Measurements from ENCODE around the gene ARHGAP8. TPM values are rescaled to one million over a fixed set of nuclear protein-coding genes. Genes with fewer than 3 reads are reported as not detected.

ARHGAP8 gene
- total and polyA plus RNA-seq, 2 donors (not counting 3 experiments of a cell fraction or from before 2014, with no cell fraction given), result not detected

DNA sequence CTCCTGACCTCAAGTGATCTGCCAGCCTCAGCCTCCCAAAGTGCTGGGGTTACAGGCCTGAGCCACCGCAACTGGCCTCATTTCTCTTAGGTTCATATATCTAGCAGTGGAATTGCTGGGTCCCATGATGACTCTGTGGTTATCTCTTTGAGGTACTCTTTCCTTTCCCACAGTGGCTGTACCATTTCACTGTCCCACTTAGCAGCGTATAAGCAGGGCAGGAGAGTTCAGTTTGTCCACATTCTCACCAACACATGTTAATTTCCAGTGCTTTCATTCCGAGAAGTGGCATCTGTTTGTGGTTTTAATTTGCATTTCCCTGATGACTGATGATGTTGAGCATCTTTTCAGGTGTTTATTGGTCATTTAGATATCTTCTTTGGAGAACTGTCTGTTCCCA lies 34.0 kb upstream of the ARHGAP8 start:
- DNase-seq (ENCODE audit: low read depth, low spot score) (no peak), FAIRE-seq (no peak)
- no peaks in the 10 kb centered on the region for H3K79me2 ChIP-seq (ENCODE audit: control insufficient read depth, insufficient read depth, low read length)
- H3K4me3 ChIP-seq (replicated peaks in 1 of 3; ENCODE audit: insufficient read depth in 1 of 3, low read depth in 1 of 3, low read length in 3 of 3), result no peak overlapping the region
- peaks cover 9% of the 10 kb centered on the region for H3K4me1 ChIP-seq (ENCODE audit: control insufficient read depth, extremely low read depth, insufficient read depth, low read length)
- no peaks in the 10 kb centered on the region for H3K9me3 ChIP-seq (replicated peaks; ENCODE audit: control insufficient read depth, insufficient read depth, low read length)
- no peak overlapping the region for H2AFZ ChIP-seq (ENCODE audit: low read depth, low read length)
- no peak for TF ChIP-seq EZH2 (IDR thresholded peaks at IDR 0.05; ENCODE audit: borderline replicate concordance, low read depth, low read length, severe bottlenecking)
- TF ChIP-seq FOS (IDR thresholded peaks at IDR 0.05; ENCODE audit: borderline replicate concordance, insufficient read depth, low read length), result no peak
- TF ChIP-seq, protein P1, sequence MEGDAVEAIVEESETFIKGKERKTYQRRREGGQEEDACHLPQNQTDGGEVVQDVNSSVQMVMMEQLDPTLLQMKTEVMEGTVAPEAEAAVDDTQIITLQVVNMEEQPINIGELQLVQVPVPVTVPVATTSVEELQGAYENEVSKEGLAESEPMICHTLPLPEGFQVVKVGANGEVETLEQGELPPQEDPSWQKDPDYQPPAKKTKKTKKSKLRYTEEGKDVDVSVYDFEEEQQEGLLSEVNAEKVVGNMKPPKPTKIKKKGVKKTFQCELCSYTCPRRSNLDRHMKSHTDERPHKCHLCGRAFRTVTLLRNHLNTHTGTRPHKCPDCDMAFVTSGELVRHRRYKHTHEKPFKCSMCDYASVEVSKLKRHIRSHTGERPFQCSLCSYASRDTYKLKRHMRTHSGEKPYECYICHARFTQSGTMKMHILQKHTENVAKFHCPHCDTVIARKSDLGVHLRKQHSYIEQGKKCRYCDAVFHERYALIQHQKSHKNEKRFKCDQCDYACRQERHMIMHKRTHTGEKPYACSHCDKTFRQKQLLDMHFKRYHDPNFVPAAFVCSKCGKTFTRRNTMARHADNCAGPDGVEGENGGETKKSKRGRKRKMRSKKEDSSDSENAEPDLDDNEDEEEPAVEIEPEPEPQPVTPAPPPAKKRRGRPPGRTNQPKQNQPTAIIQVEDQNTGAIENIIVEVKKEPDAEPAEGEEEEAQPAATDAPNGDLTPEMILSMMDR (IDR thresholded peaks at IDR 0.05; ENCODE audit: extremely low read depth in 1 of 2, insufficient read depth in 1 of 2, low read depth in 1 of 2, low read length in 2 of 2), result no peak
- TF ChIP-seq POLR2AphosphoS5 (IDR thresholded peaks at IDR 0.05; ENCODE audit: insufficient read depth, low read depth, low read length), result no peak
- TF ChIP-seq GATA2 (IDR thresholded peaks at IDR 0.05; ENCODE audit: insufficient read depth, insufficient read length, low read depth, low read length), result no peak
- dilution Hi-C loops (cut with MboI; ENCODE audit: extremely low pct_ligation_motif_present, low sequenced_read_pairs) (no loop called here), intact Hi-C loops (cut with micrococcal nuclease) (no loop called here)
- H3K4me2 ChIP-seq (ENCODE audit: insufficient read depth, low read length), result no peak overlapping the region
- H3K9me1 ChIP-seq (replicated peaks; ENCODE audit: control insufficient read depth, extremely low read depth, insufficient read depth, low read length), result no peaks in the 10 kb centered on the region
- H4K20me1 ChIP-seq (replicated peaks; ENCODE audit: control insufficient read depth, extremely low read depth, insufficient read depth, low read length), result no peaks in the 10 kb centered on the region
- POLR2A ChIA-PET, result no interaction called here
- CTCF ChIA-PET, result no interaction called here
- H3K27me3 ChIP-seq (ENCODE audit: control insufficient read depth in 2 of 2, insufficient read depth in 2 of 2, low read length in 2 of 2), result no peaks in the 10 kb centered on the region
- no TSS peak for BruUV-seq (replicated peaks)
- H3K9ac ChIP-seq (replicated peaks; ENCODE audit: extremely low read depth, insufficient read depth, low read length), result no peak overlapping the region
- no peak overlapping the region for H3K27ac ChIP-seq (ENCODE audit: insufficient read depth, low read depth, low read length)
- H3K36me3 ChIP-seq (ENCODE audit: control insufficient read depth in 2 of 2, extremely low read depth in 1 of 2, insufficient read depth in 2 of 2, low read length in 2 of 2), result no peaks in the 10 kb centered on the region
